ENCODE data around the gene SMIM41. TPM values are rescaled to one million over a fixed set of nuclear protein-coding genes. Genes with fewer than 3 reads are reported as not detected.

SMIM41 gene
- total RNA-seq, 1 donor from 2014 or later = 0.15 TPM

DNA sequence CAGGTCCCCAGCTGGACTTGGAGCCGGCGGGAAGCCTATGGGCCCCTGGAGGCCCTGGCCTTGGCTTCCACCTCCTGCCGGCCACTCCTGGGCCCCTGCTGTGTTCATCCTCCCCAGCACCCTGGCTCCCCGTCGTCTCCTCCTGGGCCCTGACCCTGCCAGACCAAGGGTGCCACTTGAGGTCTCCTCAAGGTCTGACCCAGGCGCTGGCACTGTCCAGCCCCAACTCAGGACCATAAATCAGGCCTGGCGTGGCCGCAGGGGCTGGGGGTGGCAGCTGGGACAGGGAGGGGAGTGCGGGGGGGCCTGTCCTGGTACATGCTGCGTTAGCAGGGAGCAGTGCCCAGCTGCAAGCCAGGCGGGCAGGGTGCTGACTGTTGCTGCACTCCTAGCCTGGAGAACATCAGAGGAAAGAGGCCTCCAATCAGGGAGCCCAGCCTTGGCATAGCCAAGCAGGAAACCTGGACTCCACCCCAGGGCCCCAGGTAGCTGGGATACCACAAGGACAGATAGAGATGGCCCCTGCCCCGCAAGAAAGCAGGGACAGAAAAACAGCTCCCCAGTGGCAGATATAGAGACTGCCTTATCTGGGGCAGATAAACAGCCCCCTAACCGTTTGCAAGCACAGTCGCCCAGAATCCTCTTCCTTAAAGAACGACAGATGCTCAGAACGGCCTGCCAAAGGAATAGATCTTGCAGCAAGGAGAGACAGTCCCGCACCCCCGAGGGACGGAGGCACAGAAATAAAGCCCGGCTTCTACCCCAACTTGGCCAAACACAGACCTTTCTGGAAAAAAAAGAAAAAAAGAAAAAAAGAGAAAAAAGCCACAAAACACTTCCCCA lies 16.2 kb upstream of the SMIM41 start:
- no peak for DNase-seq (ENCODE audit: low read depth)

DNA sequence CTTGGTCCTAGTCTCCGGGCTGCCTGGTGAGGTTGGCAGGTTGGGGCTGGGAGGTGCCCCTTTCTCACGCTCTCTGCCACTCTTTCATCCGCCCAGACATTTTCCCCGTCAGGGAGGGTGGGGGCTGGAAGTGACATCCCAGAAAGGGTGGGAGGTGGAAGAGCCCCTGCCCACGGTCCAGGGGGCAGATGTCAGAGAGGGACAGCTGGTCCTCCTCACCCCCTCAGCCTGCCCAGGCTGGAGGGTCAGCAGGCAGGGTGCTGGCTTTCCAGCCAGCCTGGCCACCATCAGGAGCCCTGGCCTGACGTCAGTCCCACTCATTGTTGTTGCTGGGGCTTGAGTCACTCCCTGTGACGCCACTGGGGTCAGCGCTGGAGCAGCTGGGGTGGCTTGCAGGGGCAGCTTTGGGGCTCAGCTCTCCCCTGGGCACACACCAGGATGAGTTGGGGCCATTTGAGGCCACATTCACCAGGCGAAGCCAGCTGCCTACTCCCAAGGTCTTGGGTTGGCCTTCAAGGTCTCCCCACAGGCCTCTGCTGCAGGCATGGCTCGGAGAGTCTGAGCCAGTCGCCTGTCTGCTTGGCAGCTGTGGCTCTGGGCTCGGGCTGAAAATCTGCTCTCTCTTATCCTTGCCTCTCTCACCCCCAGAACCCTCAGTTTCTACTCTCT lies 15.4 kb upstream of the SMIM41 start:
- no peak for DNase-seq (ENCODE audit: low read depth)

DNA sequence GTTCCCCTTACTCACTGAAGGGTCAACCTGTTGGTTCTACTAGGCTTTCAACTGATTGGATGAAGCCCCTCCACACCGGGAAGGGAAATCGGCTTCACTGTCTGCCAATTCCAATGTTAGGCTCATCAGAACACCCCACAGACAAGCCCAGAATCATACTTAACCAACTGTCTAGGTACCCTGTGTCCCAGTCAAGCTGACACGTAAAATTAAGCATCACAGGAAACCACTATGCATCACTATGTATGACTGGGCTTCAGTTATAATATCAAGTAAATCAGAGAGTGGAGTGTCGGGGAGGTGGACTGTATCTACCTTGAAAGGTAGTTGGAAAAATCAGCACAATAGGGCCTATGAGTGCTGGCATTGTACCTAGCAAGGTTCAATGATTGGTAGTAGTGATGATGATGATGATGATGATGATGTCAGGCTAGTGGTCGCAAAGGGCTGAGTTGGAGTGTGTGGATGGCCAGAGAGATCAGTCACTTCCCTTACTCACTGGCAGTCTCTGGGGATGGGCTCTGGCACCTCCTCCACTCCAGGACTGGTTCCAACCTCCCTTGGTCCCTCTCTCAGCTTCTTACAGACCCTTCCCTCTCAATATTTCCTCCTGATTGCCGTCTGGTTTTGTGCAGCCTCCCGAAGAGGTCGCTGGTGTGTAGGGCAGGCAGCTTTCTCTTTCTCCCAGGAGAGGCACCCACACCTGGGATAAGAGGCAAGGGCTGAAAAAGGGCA lies 13.0 kb upstream of the SMIM41 start:
- DNase-seq (ENCODE audit: low read depth) = no peak

GRCh38 chr12:52067081-52067374 lies 12.5 kb upstream of the SMIM41 start:
- DNase-seq (ENCODE audit: low read depth) = no peak

DNA sequence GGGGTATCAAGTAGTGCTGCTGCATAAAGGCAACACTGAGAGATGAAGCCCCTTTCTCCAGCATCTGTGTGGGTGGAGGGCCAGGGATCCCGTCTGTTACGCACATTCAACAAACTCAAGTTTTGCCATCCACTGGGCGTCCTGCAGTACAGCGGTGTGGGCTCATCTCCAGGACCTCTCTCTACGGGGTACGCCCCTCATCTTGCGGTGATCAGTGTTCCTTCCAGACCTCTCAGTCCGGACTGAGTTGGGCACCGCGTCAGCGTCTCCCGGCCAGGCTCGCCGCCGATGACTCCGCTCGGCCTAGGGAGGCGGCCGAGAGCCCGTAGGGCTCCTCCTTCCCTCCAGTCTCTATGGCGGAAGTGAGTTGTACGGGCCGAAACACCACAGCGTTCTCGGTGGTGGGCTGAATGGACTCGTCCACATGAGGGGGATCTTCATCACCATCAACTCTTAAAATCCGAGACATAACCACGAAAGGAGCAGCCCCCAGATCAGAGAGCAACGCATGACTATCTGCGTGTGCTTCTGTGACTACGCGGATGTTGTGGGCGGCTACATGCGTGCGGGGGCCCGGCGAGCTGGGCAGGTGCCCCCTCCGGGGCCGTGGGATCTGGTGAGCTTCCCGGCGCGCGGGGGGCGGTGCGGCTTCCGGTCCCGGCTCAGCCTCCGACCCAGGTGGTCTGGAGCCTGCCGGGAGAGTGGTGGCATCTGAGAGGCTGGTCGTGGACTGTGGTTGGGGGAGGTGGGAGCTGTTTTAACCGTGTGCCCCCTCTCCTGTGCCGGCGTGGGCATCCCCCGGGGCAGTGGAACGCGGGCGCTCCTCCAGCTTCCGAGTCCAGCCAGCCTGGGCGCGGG lies 9.9 kb upstream of the SMIM41 start, which contains the start of gene ATG101:
ATG101 (plus strand) TSS at position 652 of the 858 bp plus-strand sequence. CDS start 3,673 bp downstream, outside the sequence.
- peak; percentile 81 for DNase-seq (ENCODE audit: low read depth)

GRCh38 chr12:52070185-52070925 lies 9.1 kb upstream of the SMIM41 start:
- no peak for DNase-seq (ENCODE audit: low read depth)

DNA sequence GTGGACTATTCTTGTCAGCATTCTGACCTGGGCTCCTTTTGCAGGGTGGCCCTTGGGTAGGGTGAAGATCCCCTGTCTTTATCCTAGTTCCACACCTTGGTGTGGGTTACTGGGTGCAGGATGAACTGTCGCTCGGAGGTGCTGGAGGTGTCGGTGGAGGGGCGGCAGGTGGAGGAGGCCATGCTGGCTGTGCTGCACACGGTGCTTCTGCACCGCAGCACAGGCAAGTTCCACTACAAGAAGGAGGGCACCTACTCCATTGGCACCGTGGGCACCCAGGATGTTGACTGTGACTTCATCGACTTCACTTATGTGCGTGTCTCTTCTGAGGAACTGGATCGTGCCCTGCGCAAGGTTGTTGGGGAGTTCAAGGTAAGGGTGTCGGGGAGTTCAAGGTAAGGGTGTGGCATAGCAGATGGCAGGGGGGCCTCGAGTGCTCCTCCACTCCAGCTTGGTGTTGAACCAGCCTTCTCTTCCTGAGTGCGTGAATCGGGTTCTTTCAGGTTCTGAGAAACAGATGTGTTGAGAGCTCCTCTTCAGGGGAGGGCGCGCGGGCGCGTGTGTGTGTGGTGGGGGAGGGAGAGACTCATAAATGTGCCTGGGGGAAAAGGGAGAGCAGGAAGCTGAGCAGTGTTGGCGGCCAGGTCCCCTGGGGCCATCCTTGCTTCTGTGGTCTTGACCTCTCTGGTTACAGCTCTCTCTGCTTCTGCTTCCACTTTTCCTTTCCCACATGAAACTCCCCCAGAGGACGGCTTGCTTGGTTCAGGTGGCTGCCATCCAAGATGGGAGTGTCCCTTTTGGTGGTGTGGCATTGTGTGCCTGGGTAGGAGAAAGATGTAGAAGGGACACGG lies 5.7 kb upstream of the SMIM41 start:
- peak; percentile 36 for DNase-seq (ENCODE audit: low read depth)

DNA sequence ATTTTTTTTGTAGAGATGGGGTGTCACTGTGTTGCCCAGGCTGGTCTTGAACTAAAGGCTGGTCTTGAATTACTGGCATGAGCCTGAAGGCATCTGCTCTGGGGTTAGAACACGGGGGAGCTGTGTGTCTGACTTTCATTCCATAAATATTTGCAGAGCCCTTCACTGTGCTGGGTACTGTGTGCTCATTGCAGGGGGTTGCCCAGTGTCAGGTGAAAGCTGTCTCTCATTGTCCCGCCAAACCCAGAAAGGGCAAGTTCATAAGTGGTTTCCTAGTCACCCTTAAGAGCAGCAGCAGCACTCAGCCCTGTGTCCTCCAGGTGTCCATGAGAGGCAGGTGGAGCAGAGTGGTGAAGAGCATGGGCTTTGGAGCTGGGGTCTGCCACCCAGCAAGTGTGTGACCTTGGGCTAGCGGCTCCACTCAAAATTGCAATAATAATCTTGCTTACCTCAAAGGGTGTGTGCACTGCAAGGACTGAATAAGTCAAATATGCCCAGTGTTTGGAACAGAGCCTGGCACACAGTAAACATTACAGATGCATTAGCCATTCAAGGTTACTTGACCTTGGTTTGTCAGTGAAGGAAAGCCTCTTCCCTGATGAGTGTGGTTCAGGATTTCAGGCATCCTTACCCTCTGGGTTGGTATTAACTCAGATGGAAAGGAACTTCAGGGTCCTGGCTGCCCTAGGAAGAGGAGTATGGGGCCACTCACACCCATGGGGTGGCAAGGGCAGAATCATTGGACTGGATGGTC lies 4.4 kb upstream of the SMIM41 start:
- DNase-seq (ENCODE audit: low read depth) = peak; percentile 38

- DNase-seq (ENCODE audit: low read depth) = no peak
Observed at GRCh38 chr12:52076811-52077210, 2.7 kb upstream of the SMIM41 start.

DNA sequence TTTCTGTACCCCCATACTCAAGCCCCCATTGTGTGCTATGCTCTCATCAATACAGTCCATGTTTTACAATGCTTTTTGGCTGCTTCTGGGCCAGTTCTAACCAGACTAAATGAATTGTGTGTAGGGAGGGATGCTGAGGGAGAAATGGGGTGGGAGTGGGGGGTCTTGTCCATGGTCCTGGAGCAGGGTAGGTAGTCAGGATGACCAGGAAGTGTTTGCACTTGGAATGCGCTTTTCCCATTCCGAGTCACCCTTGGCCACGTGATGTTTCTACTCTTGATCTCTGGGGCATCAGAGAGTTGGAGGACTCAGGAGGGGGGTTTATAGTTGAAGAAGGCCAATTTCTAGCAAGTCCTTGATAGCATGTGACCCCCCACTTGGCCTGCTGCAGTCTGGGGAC lies 1.2 kb upstream of the SMIM41 start:
- no peak for DNase-seq (ENCODE audit: low read depth)

- DNase-seq (ENCODE audit: low read depth) = no peak
Observed at GRCh38 chr12:52080403-52081251, 1.1 kb downstream of the SMIM41 start.

GRCh38 chr12:52081263-52081733 lies 1.8 kb downstream of the SMIM41 start:
- DNase-seq (ENCODE audit: low read depth) = no peak

GRCh38 chr12:52082026-52082668 lies 2.6 kb downstream of the SMIM41 start:
- no peak for DNase-seq (ENCODE audit: low read depth)

- no peak for DNase-seq (ENCODE audit: low read depth)
Observed at GRCh38 chr12:52082669-52082987, 3.1 kb downstream of the SMIM41 start.

GRCh38 chr12:52082988-52083637 lies 3.6 kb downstream of the SMIM41 start:
- DNase-seq (ENCODE audit: low read depth) = no peak

- no peak for DNase-seq (ENCODE audit: low read depth)
Observed at GRCh38 chr12:52083638-52083996, 4.1 kb downstream of the SMIM41 start.

DNA sequence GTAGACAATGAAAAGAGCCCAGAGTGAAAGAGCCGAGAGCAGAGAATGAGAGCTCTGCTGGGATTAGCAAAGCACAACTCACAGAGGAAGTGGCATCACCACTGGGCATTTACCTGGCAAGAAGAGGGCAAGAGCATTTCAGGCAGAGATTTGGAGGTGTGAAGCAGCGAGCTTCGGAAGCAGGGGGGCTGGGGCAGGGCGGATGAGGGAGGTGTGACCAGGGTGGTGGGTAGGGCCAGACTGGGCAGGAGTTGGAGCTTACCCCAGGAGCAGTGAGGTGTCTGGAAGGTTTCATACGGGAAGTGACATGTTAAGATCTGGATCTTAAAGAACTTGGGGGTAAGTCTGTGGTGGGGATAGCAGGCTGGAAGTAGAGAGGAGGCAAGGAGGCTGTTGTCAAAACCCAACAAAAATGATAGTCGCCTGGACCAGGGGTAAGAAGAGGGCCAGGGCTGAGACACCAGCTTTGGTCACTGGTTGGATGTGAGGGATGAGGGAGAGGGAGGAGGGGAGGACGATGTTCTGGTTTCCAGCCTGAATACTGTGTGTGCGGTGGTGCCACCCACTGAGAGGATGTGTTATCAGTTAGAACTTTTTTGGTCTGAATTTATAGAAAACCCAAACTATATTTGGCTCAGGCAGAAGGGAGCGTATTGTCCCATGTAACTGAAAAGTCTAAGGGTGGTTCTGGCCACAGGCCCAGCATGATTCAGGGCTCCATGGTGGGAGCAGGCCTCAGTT lies 5.2 kb downstream of the SMIM41 start:
- no peak for DNase-seq (ENCODE audit: low read depth)

Data from renal cortical epithelial cell (primary cell).